ENCODE measurements around the gene MVB12A.

DNA sequence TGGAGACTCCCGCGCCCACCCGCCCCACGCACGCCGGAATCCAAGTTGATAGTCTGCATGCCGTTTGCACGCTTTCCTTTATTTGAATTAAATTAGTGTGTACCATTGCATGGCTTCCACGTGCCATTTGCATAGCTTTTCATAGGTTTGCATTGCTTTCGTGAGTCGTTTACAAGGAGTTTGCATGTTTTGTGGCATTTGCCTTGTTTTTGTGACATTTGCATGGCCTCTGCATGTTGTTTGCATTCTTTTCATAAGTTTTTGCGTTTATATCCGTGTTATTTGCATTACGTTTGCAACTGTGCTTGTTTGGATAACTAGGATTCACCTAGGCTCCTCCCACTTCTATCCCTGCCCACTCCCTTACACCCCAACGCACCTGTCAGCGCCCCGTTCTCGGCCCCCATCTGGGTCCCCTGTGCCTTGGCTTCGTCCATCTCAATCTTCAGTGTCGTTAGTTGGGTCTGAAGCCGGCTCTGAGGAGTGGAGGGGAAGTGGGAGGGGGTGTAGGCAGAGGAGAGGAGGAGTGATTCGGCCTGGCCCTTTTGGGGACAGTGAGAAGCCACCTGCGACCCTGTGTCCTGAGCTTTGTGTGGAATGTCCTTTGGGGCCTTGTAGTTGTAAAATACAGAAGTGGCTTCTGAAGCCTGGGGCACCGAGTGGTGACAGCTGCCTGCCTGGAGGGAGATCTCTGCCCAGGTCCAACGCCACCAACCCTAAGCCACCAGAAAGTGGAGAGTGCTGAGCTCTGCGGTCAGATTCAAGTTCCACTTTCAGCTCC is 28.3 kb upstream of the MVB12A start:
- TF ChIP-seq, protein P1, sequence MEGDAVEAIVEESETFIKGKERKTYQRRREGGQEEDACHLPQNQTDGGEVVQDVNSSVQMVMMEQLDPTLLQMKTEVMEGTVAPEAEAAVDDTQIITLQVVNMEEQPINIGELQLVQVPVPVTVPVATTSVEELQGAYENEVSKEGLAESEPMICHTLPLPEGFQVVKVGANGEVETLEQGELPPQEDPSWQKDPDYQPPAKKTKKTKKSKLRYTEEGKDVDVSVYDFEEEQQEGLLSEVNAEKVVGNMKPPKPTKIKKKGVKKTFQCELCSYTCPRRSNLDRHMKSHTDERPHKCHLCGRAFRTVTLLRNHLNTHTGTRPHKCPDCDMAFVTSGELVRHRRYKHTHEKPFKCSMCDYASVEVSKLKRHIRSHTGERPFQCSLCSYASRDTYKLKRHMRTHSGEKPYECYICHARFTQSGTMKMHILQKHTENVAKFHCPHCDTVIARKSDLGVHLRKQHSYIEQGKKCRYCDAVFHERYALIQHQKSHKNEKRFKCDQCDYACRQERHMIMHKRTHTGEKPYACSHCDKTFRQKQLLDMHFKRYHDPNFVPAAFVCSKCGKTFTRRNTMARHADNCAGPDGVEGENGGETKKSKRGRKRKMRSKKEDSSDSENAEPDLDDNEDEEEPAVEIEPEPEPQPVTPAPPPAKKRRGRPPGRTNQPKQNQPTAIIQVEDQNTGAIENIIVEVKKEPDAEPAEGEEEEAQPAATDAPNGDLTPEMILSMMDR (IDR thresholded peaks at IDR 0.05), result no peak
- TF ChIP-seq POLR2A (IDR thresholded peaks at IDR 0.05), result no peak
